ENCODE data around the gene CDKAL1.

Gene CDKAL1

GRCh38 chr6:20661721-20662120 lies 127.5 kb downstream of the CDKAL1 start:
- no peak for DNase-seq (ENCODE audit: low read depth, low spot score)
- no peak overlapping the region for H3K9ac ChIP-seq (ENCODE audit: insufficient read length, low read depth)
- H3K27me3 ChIP-seq (ENCODE audit: insufficient read depth, insufficient read length): no peaks in the 10 kb centered on the region
- no peaks in the 10 kb centered on the region for H3K4me1 ChIP-seq (ENCODE audit: insufficient read depth, insufficient read length)
- H3K36me3 ChIP-seq (ENCODE audit: insufficient read depth, insufficient read length, low read length): no peaks in the 10 kb centered on the region
- TF ChIP-seq SUZ12 (IDR thresholded peaks at IDR 0.05; ENCODE audit: extremely low read depth, insufficient read depth, insufficient read length) (no peak), ZNF274 (IDR thresholded peaks at IDR 0.05; ENCODE audit: low read depth, low read length) (no peak), YY1 (IDR thresholded peaks at IDR 0.05; ENCODE audit: insufficient read depth, insufficient read length) (no peak)
- H3K4me3 ChIP-seq (ENCODE audit: insufficient read length, low read depth): no peak overlapping the region
- H3K9me3 ChIP-seq (ENCODE audit: insufficient read depth, low read length): no peaks in the 10 kb centered on the region

- Histone ChIP-seq H3K9ac (ENCODE audit: insufficient read length, low read depth) (no peak overlapping the region), H3K4me3 (ENCODE audit: insufficient read length, low read depth) (no peak overlapping the region), H3K36me3 (ENCODE audit: insufficient read depth, insufficient read length, low read length) (no peaks in the 10 kb centered on the region), H3K9me3 (ENCODE audit: insufficient read depth, low read length) (no peaks in the 10 kb centered on the region), H3K4me1 (ENCODE audit: insufficient read depth, insufficient read length) (no peaks in the 10 kb centered on the region), H3K27me3 (ENCODE audit: insufficient read depth, insufficient read length) (no peaks in the 10 kb centered on the region)
- TF ChIP-seq ZNF274 (IDR thresholded peaks at IDR 0.05; ENCODE audit: low read depth, low read length): no peak
- TF ChIP-seq YY1 (IDR thresholded peaks at IDR 0.05; ENCODE audit: insufficient read depth, insufficient read length): no peak
- TF ChIP-seq SUZ12 (IDR thresholded peaks at IDR 0.05; ENCODE audit: extremely low read depth, insufficient read depth, insufficient read length): no peak
- no peak for DNase-seq (ENCODE audit: low read depth, low spot score)
These were observed 130.0 kb downstream of the CDKAL1 start for GRCh38 chr6:20664250-20664649.

- Histone ChIP-seq H3K4me1 (ENCODE audit: insufficient read depth, insufficient read length) (no peaks in the 10 kb centered on the region), H3K9ac (ENCODE audit: insufficient read length, low read depth) (no peak overlapping the region), H3K36me3 (ENCODE audit: insufficient read depth, insufficient read length, low read length) (no peaks in the 10 kb centered on the region), H3K4me3 (ENCODE audit: insufficient read length, low read depth) (no peak overlapping the region), H3K27me3 (ENCODE audit: insufficient read depth, insufficient read length) (no peaks in the 10 kb centered on the region), H3K9me3 (ENCODE audit: insufficient read depth, low read length) (no peaks in the 10 kb centered on the region)
- DNase-seq (ENCODE audit: low read depth, low spot score): no peak
- TF ChIP-seq ZNF274 (IDR thresholded peaks at IDR 0.05; ENCODE audit: low read depth, low read length): no peak
These were observed 131.0 kb downstream of the CDKAL1 start for GRCh38 chr6:20665290-20665689.

- Histone ChIP-seq H3K9me3 (ENCODE audit: insufficient read depth, low read length) (peaks cover 5% of the 10 kb centered on the region), H3K4me3 (ENCODE audit: insufficient read length, low read depth) (no peak overlapping the region), H3K9ac (ENCODE audit: insufficient read length, low read depth) (no peak overlapping the region), H3K27me3 (ENCODE audit: insufficient read depth, insufficient read length) (no peaks in the 10 kb centered on the region), H3K36me3 (ENCODE audit: insufficient read depth, insufficient read length, low read length) (no peaks in the 10 kb centered on the region), H3K4me1 (ENCODE audit: insufficient read depth, insufficient read length) (no peaks in the 10 kb centered on the region)
- TF ChIP-seq YY1 (IDR thresholded peaks at IDR 0.05; ENCODE audit: insufficient read depth, insufficient read length) (no peak), SUZ12 (IDR thresholded peaks at IDR 0.05; ENCODE audit: extremely low read depth, insufficient read depth, insufficient read length) (no peak), ZNF274 (IDR thresholded peaks at IDR 0.05; ENCODE audit: low read depth, low read length) (no peak)
- no peak for DNase-seq (ENCODE audit: low read depth, low spot score)
These were observed 135.5 kb downstream of the CDKAL1 start for GRCh38 chr6:20669571-20670314.

- no peak for DNase-seq (ENCODE audit: low read depth, low spot score)
- Histone ChIP-seq H3K4me3 (ENCODE audit: insufficient read length, low read depth) (no peak overlapping the region), H3K9ac (ENCODE audit: insufficient read length, low read depth) (no peak overlapping the region), H3K4me1 (ENCODE audit: insufficient read depth, insufficient read length) (no peaks in the 10 kb centered on the region), H3K27me3 (ENCODE audit: insufficient read depth, insufficient read length) (no peaks in the 10 kb centered on the region), H3K36me3 (ENCODE audit: insufficient read depth, insufficient read length, low read length) (no peaks in the 10 kb centered on the region), H3K9me3 (ENCODE audit: insufficient read depth, low read length) (peaks cover 5% of the 10 kb centered on the region)
- no peak for TF ChIP-seq YY1 (IDR thresholded peaks at IDR 0.05; ENCODE audit: insufficient read depth, insufficient read length)
These were observed 136.5 kb downstream of the CDKAL1 start for GRCh38 chr6:20670750-20671149.

GRCh38 chr6:20672038-20672437 lies 137.8 kb downstream of the CDKAL1 start:
- H3K9me3 ChIP-seq (ENCODE audit: insufficient read depth, low read length): peaks cover 5% of the 10 kb centered on the region
- no peak for DNase-seq (ENCODE audit: low read depth, low spot score)
- H3K27me3 ChIP-seq (ENCODE audit: insufficient read depth, insufficient read length): no peaks in the 10 kb centered on the region
- H3K4me3 ChIP-seq (ENCODE audit: insufficient read length, low read depth): no peak overlapping the region
- no peaks in the 10 kb centered on the region for H3K36me3 ChIP-seq (ENCODE audit: insufficient read depth, insufficient read length, low read length)
- TF ChIP-seq ZNF274 (IDR thresholded peaks at IDR 0.05; ENCODE audit: low read depth, low read length) (no peak), YY1 (IDR thresholded peaks at IDR 0.05; ENCODE audit: insufficient read depth, insufficient read length) (no peak), SUZ12 (IDR thresholded peaks at IDR 0.05; ENCODE audit: extremely low read depth, insufficient read depth, insufficient read length) (no peak)
- no peaks in the 10 kb centered on the region for H3K4me1 ChIP-seq (ENCODE audit: insufficient read depth, insufficient read length)
- no peak overlapping the region for H3K9ac ChIP-seq (ENCODE audit: insufficient read length, low read depth)

- Histone ChIP-seq H3K27me3 (ENCODE audit: insufficient read depth, insufficient read length) (no peaks in the 10 kb centered on the region), H3K36me3 (ENCODE audit: insufficient read depth, insufficient read length, low read length) (no peaks in the 10 kb centered on the region), H3K4me1 (ENCODE audit: insufficient read depth, insufficient read length) (no peaks in the 10 kb centered on the region), H3K9ac (ENCODE audit: insufficient read length, low read depth) (no peak overlapping the region), H3K9me3 (ENCODE audit: insufficient read depth, low read length) (peaks cover 5% of the 10 kb centered on the region), H3K4me3 (ENCODE audit: insufficient read length, low read depth) (no peak overlapping the region)
- TF ChIP-seq SUZ12 (IDR thresholded peaks at IDR 0.05; ENCODE audit: extremely low read depth, insufficient read depth, insufficient read length): no peak
- no peak for TF ChIP-seq YY1 (IDR thresholded peaks at IDR 0.05; ENCODE audit: insufficient read depth, insufficient read length)
- no peak for TF ChIP-seq ZNF274 (IDR thresholded peaks at IDR 0.05; ENCODE audit: low read depth, low read length)
- no peak for DNase-seq (ENCODE audit: low read depth, low spot score)
These were observed 139.2 kb downstream of the CDKAL1 start for GRCh38 chr6:20673458-20673857.
